Prostate gland (tissue), 2 donors: ENCODE results near the gene OR56A5.

ENCODE experiments used
- POLR2A ChIP-seq: fragments of 450-650 bp; IDR thresholded peaks from one replicate; pipeline ENCODE4 v1.6.1; 2016; ENCODE audit warnings: antibody characterized with exemption, mild to moderate bottlenecking
- POLR2AphosphoS5 ChIP-seq: sonication (generic); formaldehyde crosslinking; IDR thresholded peaks from one replicate; pipeline ENCODE4 v1.6.1; 2017; ENCODE audit warnings: antibody characterized with exemption
- TF ChIP-seq, protein P1 (sequence below), 4 experiments: fragments of 200-600 bp in 2 of 4; fragments of 450-650 bp in 2 of 4; sonication (generic) in 2 of 4; IDR thresholded peaks; 1 replicate in 3 of 4; 2 replicates in 1 of 4; pipeline ENCODE4 v1.5.1; 2016 to 2019; ENCODE audit warnings: antibody characterized with exemption in 4 of 4, mild to moderate bottlenecking in 2 of 4, moderate library complexity in 2 of 4

DNA sequence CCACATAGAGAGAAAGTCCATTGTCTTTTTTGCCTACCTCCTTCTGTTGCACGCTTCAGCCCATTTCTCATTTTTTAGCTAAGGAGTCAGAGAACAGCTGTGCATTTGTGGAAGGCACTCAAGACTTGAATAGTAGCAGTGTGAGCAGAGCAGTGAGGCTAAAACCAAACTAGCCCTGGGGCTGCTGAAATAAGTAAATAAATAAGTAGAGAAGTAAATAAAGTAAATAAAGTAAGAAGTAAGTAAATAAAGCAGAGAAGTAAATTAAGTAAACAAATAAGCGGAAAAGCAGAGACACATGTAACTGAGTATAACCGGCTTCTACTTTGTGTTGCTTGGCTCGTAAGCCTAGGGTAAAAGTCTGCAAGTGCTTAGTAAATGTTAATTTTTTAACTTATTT, 20.9 kb upstream of the OR56A5 start:
- TF ChIP-seq, protein P1, sequence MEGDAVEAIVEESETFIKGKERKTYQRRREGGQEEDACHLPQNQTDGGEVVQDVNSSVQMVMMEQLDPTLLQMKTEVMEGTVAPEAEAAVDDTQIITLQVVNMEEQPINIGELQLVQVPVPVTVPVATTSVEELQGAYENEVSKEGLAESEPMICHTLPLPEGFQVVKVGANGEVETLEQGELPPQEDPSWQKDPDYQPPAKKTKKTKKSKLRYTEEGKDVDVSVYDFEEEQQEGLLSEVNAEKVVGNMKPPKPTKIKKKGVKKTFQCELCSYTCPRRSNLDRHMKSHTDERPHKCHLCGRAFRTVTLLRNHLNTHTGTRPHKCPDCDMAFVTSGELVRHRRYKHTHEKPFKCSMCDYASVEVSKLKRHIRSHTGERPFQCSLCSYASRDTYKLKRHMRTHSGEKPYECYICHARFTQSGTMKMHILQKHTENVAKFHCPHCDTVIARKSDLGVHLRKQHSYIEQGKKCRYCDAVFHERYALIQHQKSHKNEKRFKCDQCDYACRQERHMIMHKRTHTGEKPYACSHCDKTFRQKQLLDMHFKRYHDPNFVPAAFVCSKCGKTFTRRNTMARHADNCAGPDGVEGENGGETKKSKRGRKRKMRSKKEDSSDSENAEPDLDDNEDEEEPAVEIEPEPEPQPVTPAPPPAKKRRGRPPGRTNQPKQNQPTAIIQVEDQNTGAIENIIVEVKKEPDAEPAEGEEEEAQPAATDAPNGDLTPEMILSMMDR (IDR thresholded peaks at IDR 0.05), result no peak
- TF ChIP-seq POLR2A (no peak), POLR2AphosphoS5 (no peak)
